ENCODE results near the gene LGALS1.

LGALS1 gene

GRCh38 chr22:37674951-37675929 is at the start of gene LGALS1:
Gene LGALS1, plus strand, starts transcription at chr22:37675636. Its CDS starts 67 bp downstream, at chr22:37675703.
- DNase-seq (ENCODE audit: low read depth), result peak; percentile 86

GRCh38 chr22:37625737-37626136 is 49.7 kb upstream of the LGALS1 start:
- no peak for DNase-seq (ENCODE audit: low read depth)

GRCh38 chr22:37626144-37626543 is 49.3 kb upstream of the LGALS1 start:
- DNase-seq (ENCODE audit: low read depth), result no peak

- DNase-seq (ENCODE audit: low read depth), result no peak
Observed at GRCh38 chr22:37626556-37627075, 48.8 kb upstream of the LGALS1 start.

- DNase-seq (ENCODE audit: low read depth), result no peak
Observed at GRCh38 chr22:37627121-37627520, 48.3 kb upstream of the LGALS1 start.

- DNase-seq (ENCODE audit: low read depth), result no peak
Observed at GRCh38 chr22:37627545-37627944, 47.9 kb upstream of the LGALS1 start.

- no peak for DNase-seq (ENCODE audit: low read depth)
Observed at GRCh38 chr22:37628830-37629229, 46.6 kb upstream of the LGALS1 start.

- no peak for DNase-seq (ENCODE audit: low read depth)
Observed at GRCh38 chr22:37629928-37630327, 45.5 kb upstream of the LGALS1 start.

- no peak for DNase-seq (ENCODE audit: low read depth)
Observed at GRCh38 chr22:37630839-37631435, 44.5 kb upstream of the LGALS1 start.

GRCh38 chr22:37631448-37632173 is 43.8 kb upstream of the LGALS1 start:
- DNase-seq (ENCODE audit: low read depth), result no peak

GRCh38 chr22:37632174-37633088 is 43.0 kb upstream of the LGALS1 start:
- no peak for DNase-seq (ENCODE audit: low read depth)

- DNase-seq (ENCODE audit: low read depth), result no peak
Observed at GRCh38 chr22:37633089-37633624, 42.3 kb upstream of the LGALS1 start.

- no peak for DNase-seq (ENCODE audit: low read depth)
Observed at GRCh38 chr22:37633625-37634416, 41.6 kb upstream of the LGALS1 start.

- no peak for DNase-seq (ENCODE audit: low read depth)
Observed at GRCh38 chr22:37634417-37634924, 41.0 kb upstream of the LGALS1 start.

- no peak for DNase-seq (ENCODE audit: low read depth)
Observed at GRCh38 chr22:37635157-37635556, 40.3 kb upstream of the LGALS1 start.

- DNase-seq (ENCODE audit: low read depth), result no peak
Observed at GRCh38 chr22:37636186-37636948, 39.1 kb upstream of the LGALS1 start.

- DNase-seq (ENCODE audit: low read depth), result no peak
Observed at GRCh38 chr22:37636949-37637273, 38.5 kb upstream of the LGALS1 start.

GRCh38 chr22:37638391-37639069 is 36.9 kb upstream of the LGALS1 start:
- DNase-seq (ENCODE audit: low read depth), result no peak
